Activated naive CD8-positive, alpha-beta T cell (primary cell): ENCODE data around the gene BAZ1A.
"Not testable (repeated sequence)": the region's sequence is repeated elsewhere in the genome, so short reads cannot be mapped to it uniquely, and the experiment has no call there.

Source experiments
- H3K27ac Mint-ChIP-seq: one replicate; pipeline ENCODE4 v1.8.0; 2021; ENCODE audit warnings: mixed read lengths
- H3K27me3 Mint-ChIP-seq: one replicate; pipeline ENCODE4 v1.8.0; 2021; ENCODE audit warnings: mixed read lengths
- H3K36me3 Mint-ChIP-seq: one replicate; pipeline ENCODE4 v1.8.0; 2021; ENCODE audit warnings: mixed read lengths
- H3K4me1 Mint-ChIP-seq: one replicate; pipeline ENCODE4 v1.8.0; 2021; ENCODE audit warnings: low read depth, mixed read lengths
- H3K4me3 Mint-ChIP-seq: one replicate; pipeline ENCODE4 v1.8.0; 2021; ENCODE audit warnings: mild to moderate bottlenecking, mixed read lengths
- H3K9me3 Mint-ChIP-seq: one replicate; pipeline ENCODE4 v1.8.0; 2021; ENCODE audit warnings: low read depth, mixed read lengths

Gene BAZ1A

GRCh38 chr14:34833549-34834523 is 41.3 kb downstream of the BAZ1A start:
- H3K4me1 Mint-ChIP-seq, result peaks cover 57% of the 10 kb centered on the region
- H3K4me3 Mint-ChIP-seq, result peak overlapping the region; percentile 15

GRCh38 chr14:34826661-34827060 is 48.5 kb downstream of the BAZ1A start:
- H3K4me1 Mint-ChIP-seq, result peaks cover 40% of the 10 kb centered on the region
- H3K4me3 Mint-ChIP-seq, result no peak overlapping the region
- peaks cover 13% of the 10 kb centered on the region for H3K36me3 Mint-ChIP-seq
- no peaks in the 10 kb centered on the region for H3K9me3 Mint-ChIP-seq
- no peaks in the 10 kb centered on the region for H3K27me3 Mint-ChIP-seq
- H3K27ac Mint-ChIP-seq, result peak overlapping the region; percentile 47

More at GRCh38 chr14:34833549-34834523, 41.3 kb downstream of the BAZ1A start:
- Mint-ChIP-seq H3K27me3 (no peaks in the 10 kb centered on the region), H3K9me3 (no peaks in the 10 kb centered on the region), H3K27ac (peak overlapping the region; percentile 68), H3K36me3 (peaks cover 8% of the 10 kb centered on the region)

- no peaks in the 10 kb centered on the region for H3K9me3 Mint-ChIP-seq
- H3K36me3 Mint-ChIP-seq, result peaks cover 19% of the 10 kb centered on the region
- no peak overlapping the region for H3K4me3 Mint-ChIP-seq
- H3K27ac Mint-ChIP-seq, result peak overlapping the region; percentile 48
- H3K4me1 Mint-ChIP-seq, result peaks cover 30% of the 10 kb centered on the region
- no peaks in the 10 kb centered on the region for H3K27me3 Mint-ChIP-seq
These were observed 50.3 kb downstream of the BAZ1A start for GRCh38 chr14:34824826-34825225.

- Mint-ChIP-seq H3K27ac (no peak overlapping the region), H3K27me3 (no peaks in the 10 kb centered on the region), H3K9me3 (no peaks in the 10 kb centered on the region), H3K4me1 (peaks cover 25% of the 10 kb centered on the region), H3K4me3 (no peak overlapping the region), H3K36me3 (peaks cover 15% of the 10 kb centered on the region)
These were observed 50.9 kb downstream of the BAZ1A start for GRCh38 chr14:34824256-34824655.

GRCh38 chr14:34817768-34818167 is 57.4 kb downstream of the BAZ1A start:
- Mint-ChIP-seq H3K4me3 (no peak overlapping the region), H3K4me1 (peaks cover 8% of the 10 kb centered on the region), H3K27ac (no peak overlapping the region), H3K27me3 (no peaks in the 10 kb centered on the region), H3K9me3 (no peaks in the 10 kb centered on the region), H3K36me3 (peaks cover 7% of the 10 kb centered on the region)

- no peak overlapping the region for H3K4me3 Mint-ChIP-seq
- peaks cover 19% of the 10 kb centered on the region for H3K36me3 Mint-ChIP-seq
- H3K27me3 Mint-ChIP-seq, result no peaks in the 10 kb centered on the region
- peak overlapping the region; percentile 30 for H3K27ac Mint-ChIP-seq
- peaks cover 4% of the 10 kb centered on the region for H3K9me3 Mint-ChIP-seq
- peaks cover 19% of the 10 kb centered on the region for H3K4me1 Mint-ChIP-seq
These were observed 65.1 kb downstream of the BAZ1A start for GRCh38 chr14:34810028-34810427.

- Mint-ChIP-seq H3K4me3 (no peak overlapping the region), H3K36me3 (peaks cover 27% of the 10 kb centered on the region), H3K27ac (no peak overlapping the region), H3K9me3 (peaks cover 4% of the 10 kb centered on the region), H3K4me1 (peaks cover 6% of the 10 kb centered on the region), H3K27me3 (no peaks in the 10 kb centered on the region)
These were observed 68.9 kb downstream of the BAZ1A start for GRCh38 chr14:34806257-34806656.

GRCh38 chr14:34804933-34805332 is 70.2 kb downstream of the BAZ1A start:
- H3K27me3 Mint-ChIP-seq, result no peaks in the 10 kb centered on the region
- H3K9me3 Mint-ChIP-seq, result peaks cover 4% of the 10 kb centered on the region
- H3K27ac Mint-ChIP-seq, result no peak overlapping the region
- H3K4me1 Mint-ChIP-seq, result peaks cover 5% of the 10 kb centered on the region
- peaks cover 32% of the 10 kb centered on the region for H3K36me3 Mint-ChIP-seq
- no peak overlapping the region for H3K4me3 Mint-ChIP-seq

GRCh38 chr14:34798861-34799260 is 76.3 kb downstream of the BAZ1A start:
- not testable (repeated sequence) for H3K27ac Mint-ChIP-seq, H3K4me3 Mint-ChIP-seq, H3K27me3 Mint-ChIP-seq, H3K9me3 Mint-ChIP-seq, H3K4me1 Mint-ChIP-seq
- H3K36me3 Mint-ChIP-seq, result peaks cover 24% of the 10 kb centered on the region

- Mint-ChIP-seq H3K27ac (no peak overlapping the region), H3K27me3 (no peaks in the 10 kb centered on the region), H3K9me3 (no peaks in the 10 kb centered on the region), H3K4me3 (no peak overlapping the region), H3K36me3 (peaks cover 24% of the 10 kb centered on the region), H3K4me1 (no peaks in the 10 kb centered on the region)
These were observed 77.2 kb downstream of the BAZ1A start for GRCh38 chr14:34797747-34798583.

GRCh38 chr14:34796902-34797301 is 78.3 kb downstream of the BAZ1A start:
- Mint-ChIP-seq H3K27me3 (no peaks in the 10 kb centered on the region), H3K4me1 (no peaks in the 10 kb centered on the region), H3K36me3 (peaks cover 19% of the 10 kb centered on the region), H3K4me3 (no peak overlapping the region), H3K27ac (no peak overlapping the region), H3K9me3 (no peaks in the 10 kb centered on the region)

GRCh38 chr14:34794941-34795340 is 80.2 kb downstream of the BAZ1A start:
- Mint-ChIP-seq H3K27me3 (no peaks in the 10 kb centered on the region), H3K4me1 (no peaks in the 10 kb centered on the region), H3K27ac (no peak overlapping the region), H3K36me3 (peaks cover 17% of the 10 kb centered on the region), H3K9me3 (no peaks in the 10 kb centered on the region), H3K4me3 (no peak overlapping the region)

- H3K9me3 Mint-ChIP-seq, result no peaks in the 10 kb centered on the region
- peaks cover 16% of the 10 kb centered on the region for H3K36me3 Mint-ChIP-seq
- no peaks in the 10 kb centered on the region for H3K4me1 Mint-ChIP-seq
- no peaks in the 10 kb centered on the region for H3K27me3 Mint-ChIP-seq
- H3K4me3 Mint-ChIP-seq, result no peak overlapping the region
- no peak overlapping the region for H3K27ac Mint-ChIP-seq
These were observed 80.9 kb downstream of the BAZ1A start for GRCh38 chr14:34794217-34794616.

GRCh38 chr14:34792598-34792997 is 82.6 kb downstream of the BAZ1A start:
- Mint-ChIP-seq H3K4me3 (no peak overlapping the region), H3K4me1 (no peaks in the 10 kb centered on the region), H3K36me3 (peaks cover 9% of the 10 kb centered on the region), H3K9me3 (no peaks in the 10 kb centered on the region), H3K27me3 (no peaks in the 10 kb centered on the region), H3K27ac (no peak overlapping the region)
